Panc1 (cell line): ENCODE measurements around the gene ELMO1.

Source experiments
- CTCF ChIP-seq: fragments of 450-650 bp; IDR thresholded peaks from 2 replicates; pipeline ENCODE4 v1.5.1; 2017; ENCODE audit warnings: mild to moderate bottlenecking
- POLR2AphosphoS5 ChIP-seq: IDR thresholded peaks from 2 replicates; pipeline ENCODE4 v1.6.1; 2012; ENCODE audit warnings: mild to moderate bottlenecking, low read depth, low read length, moderate library complexity
- REST ChIP-seq, 2 experiments: IDR thresholded peaks; 2 replicates each; pipeline ENCODE4 v1.6.1; 2011 to 2012; ENCODE audit warnings: low read depth in 2 of 2, control low read depth in 1 of 2, low read length in 1 of 2, mild to moderate bottlenecking in 1 of 2, moderate library complexity in 1 of 2; ENCODE audit not compliant: insufficient read depth in 1 of 2
- SIN3A ChIP-seq: IDR thresholded peaks from 2 replicates; pipeline ENCODE4 v1.6.1; 2012; ENCODE audit warnings: low read depth, mild to moderate bottlenecking, low read length, moderate library complexity, borderline replicate concordance; ENCODE audit not compliant: insufficient read depth
- TCF7L2 ChIP-seq: IDR thresholded peaks from 2 replicates; pipeline ENCODE4 v1.6.1; 2011; ENCODE audit warnings: mild to moderate bottlenecking, low read depth, low read length, inconsistent platforms

GRCh38 chr7:37287131-37287855, 161.4 kb downstream of the ELMO1 start:
- TF ChIP-seq CTCF (no peak), POLR2AphosphoS5 (no peak), REST (IDR thresholded peaks at IDR 0.05; ENCODE audit: insufficient read depth in 1 of 2, low read depth in 2 of 2, low read length in 1 of 2) (no peak), SIN3A (no peak), TCF7L2 (no peak)
